GM13976 (cell line): Measurements from ENCODE around the gene TMEM174.

ENCODE experiments used
- DNase-seq: peaks from one replicate; pipeline ENCODE4 v3.0.0; 2012; ENCODE audit warnings: low spot score
- in situ Hi-C: fragments of 300-500 bp; cut with MboI; formaldehyde crosslinking; loops from one replicate; pipeline ENCODE4 v1.12.0; 2022; ENCODE audit warnings: low sequenced_read_pairs, mixed read lengths, inconsistent platforms; ENCODE audit not compliant: unreplicated experiment
- TF ChIP-seq, protein P1 (sequence below): IDR thresholded peaks from 2 replicates; pipeline ENCODE4 v1.5.1; 2012; ENCODE audit warnings: borderline replicate concordance, mild to moderate bottlenecking; ENCODE audit not compliant: insufficient read depth; ENCODE audit errors: extremely low read depth, missing control alignments, control extremely low read depth

The TMEM174 gene

DNA sequence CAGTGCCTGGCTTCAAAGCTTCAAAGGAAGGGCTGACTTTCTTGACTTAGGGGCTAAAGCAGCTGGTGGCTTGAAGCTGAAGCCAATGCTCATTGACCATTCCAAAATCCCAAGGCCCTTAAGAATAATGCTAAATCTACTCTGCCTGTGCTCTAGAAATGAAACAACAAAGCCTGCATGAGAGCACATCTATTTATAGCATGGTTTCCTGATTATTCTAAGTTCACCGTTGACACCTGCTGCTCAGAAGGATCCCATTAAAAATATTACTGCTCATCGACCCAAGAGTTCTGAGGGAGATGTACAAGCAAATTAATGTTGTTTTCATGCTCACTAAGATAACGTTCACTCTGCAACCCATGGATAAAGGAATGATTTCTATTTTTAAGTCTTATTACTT lies 6.7 kb downstream of the TMEM174 start:
- in situ Hi-C loops, result no loop called here
- no peak for DNase-seq

DNA sequence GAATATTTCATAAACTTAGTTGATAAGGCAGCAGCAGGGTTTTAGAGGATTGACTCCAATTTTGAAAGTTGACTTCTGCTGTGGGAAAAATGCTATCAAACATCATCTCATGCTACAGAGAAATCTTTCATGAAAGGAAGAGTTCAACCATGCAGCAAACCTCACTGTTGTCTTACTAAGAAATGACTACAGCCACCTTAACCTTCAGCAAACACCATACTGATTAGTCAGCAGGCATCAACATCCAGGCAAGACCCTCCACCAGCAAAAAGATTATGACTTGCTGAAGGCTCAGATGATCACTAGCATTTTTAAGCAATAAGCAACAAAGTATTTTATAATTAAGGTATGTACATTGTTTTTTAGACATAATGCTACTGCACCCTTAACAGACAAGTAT lies 7.6 kb downstream of the TMEM174 start:
- DNase-seq, result no peak
- TF ChIP-seq, protein P1, sequence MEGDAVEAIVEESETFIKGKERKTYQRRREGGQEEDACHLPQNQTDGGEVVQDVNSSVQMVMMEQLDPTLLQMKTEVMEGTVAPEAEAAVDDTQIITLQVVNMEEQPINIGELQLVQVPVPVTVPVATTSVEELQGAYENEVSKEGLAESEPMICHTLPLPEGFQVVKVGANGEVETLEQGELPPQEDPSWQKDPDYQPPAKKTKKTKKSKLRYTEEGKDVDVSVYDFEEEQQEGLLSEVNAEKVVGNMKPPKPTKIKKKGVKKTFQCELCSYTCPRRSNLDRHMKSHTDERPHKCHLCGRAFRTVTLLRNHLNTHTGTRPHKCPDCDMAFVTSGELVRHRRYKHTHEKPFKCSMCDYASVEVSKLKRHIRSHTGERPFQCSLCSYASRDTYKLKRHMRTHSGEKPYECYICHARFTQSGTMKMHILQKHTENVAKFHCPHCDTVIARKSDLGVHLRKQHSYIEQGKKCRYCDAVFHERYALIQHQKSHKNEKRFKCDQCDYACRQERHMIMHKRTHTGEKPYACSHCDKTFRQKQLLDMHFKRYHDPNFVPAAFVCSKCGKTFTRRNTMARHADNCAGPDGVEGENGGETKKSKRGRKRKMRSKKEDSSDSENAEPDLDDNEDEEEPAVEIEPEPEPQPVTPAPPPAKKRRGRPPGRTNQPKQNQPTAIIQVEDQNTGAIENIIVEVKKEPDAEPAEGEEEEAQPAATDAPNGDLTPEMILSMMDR, result no peak
- in situ Hi-C loops, result no loop called here

More for the DNA sequence above, 6.7 kb downstream of the TMEM174 start:
- TF ChIP-seq, protein P1, result no peak

DNA sequence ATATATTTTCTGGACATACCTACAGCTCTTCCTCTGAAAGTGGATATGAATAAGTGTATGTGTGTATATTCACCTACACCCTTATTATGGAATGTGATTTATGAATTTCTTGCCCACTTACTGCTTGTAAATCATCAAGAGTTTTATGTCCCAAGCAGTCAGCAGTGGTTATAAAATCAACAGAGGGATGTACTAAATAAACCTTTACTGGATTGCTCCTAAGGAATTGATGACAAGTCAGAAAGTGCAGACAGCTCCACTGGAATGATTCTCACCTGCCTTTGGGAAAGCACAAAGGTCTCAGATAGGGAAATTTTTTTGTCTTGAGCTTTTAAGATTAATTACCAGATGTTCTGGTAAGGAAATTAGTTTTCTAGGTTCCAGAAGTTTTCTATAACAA lies 9.3 kb downstream of the TMEM174 start:
- TF ChIP-seq, protein P1, result no peak
- DNase-seq, result no peak
- in situ Hi-C loops, result no loop called here

DNA sequence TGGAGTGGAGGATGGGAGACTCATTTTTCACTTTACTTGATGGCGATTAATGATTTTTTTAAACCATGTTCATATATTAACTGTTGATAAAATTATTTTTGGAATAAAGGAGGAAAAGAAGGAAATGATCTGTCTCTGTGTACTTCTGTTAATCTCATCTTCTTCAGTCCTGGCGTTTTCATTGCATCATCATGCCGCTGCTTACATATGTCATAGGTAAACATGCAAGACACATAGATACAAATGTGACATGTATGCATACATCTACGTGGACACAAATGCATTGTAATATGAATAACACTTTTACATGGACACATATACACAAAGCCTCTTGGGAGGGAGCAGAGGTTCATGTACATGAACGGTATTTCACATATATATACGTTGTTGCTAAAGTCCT lies 10.0 kb downstream of the TMEM174 start:
- in situ Hi-C loops, result no loop called here
- TF ChIP-seq, protein P1, result no peak
- DNase-seq, result no peak

DNA sequence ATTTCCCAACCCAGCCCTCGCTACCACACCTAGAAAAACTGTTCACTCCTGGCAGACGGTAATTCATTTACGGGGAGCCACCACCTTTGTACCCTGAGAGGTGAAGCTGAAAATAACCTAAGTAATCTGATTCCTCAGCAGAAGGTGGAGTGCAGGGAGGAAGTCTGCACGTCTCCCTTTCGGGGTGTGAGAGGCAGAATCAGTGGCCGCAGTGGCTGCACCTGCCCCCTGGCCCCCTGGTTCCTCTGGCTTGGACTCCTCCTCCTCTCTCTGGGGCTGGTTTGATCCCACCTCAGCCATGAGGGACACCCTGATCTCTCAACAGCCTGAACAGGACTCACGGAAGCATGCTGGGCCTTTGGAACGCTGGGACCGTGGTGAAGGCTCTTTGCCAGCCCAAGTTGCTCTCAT lies 10.5 kb downstream of the TMEM174 start:
- in situ Hi-C loops, result no loop called here
- no peak for DNase-seq

DNA sequence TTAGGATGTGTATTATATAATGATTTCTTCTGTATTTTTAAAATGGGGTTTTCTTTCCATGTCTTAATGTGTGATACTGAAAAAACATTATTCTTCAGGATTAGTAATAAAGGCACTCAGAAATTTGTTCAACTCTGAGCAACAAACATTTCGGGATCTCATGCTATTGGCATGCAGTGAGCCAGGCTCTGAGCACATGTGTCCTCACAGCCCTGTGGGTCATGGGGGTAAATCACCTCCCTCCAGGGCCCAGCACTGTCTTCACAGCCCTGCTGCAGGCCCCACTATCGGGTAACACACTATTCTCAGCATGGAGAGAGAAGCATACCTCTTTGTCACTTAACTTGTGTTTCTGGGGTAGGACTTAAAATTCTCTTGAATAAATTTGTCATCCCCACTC lies 14.0 kb downstream of the TMEM174 start:
- in situ Hi-C loops, result no loop called here
- TF ChIP-seq, protein P1, result no peak
- DNase-seq, result no peak

More for the DNA sequence above, 10.5 kb downstream of the TMEM174 start:
- TF ChIP-seq, protein P1, result no peak

DNA sequence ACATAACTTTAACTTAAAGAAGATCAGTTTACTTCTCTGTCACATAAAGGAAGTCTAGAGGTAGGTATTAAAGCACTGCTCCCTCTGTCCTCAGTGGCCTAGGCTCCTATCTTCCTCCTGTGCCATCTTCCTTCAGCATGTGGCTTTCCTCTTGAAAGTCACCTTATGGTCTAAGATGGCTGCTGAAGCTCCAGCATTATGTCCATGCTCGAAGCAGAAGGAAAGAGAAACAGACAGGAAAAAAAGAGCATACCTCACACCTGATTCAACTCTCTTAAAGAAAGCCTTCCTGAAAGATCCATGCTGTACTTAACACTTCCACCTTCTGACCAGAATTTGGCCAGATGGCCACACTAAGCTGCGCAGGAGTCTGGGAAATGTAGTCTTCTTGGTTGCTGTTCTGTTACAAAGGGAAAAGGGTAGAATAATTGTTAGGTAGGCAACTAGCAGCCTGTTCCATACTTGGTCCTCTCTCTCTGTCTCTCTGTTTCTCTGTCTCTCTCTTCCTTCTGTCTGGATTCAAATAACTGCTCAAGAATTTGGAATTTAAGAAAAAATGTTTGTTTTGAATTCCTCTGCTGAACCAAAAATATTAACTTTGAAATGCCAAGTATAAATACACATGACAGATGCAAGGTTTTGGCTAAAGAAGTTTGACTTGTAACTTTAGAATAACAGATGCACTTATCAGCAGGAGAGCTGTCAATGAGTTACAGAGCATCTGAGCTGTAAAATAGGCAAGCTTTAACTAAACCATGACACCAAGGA lies 16.0 kb downstream of the TMEM174 start:
- in situ Hi-C loops, result no loop called here
- DNase-seq, result no peak
- TF ChIP-seq, protein P1, result no peak
